ENCODE results near the gene TMCC1. TPM values are rescaled to one million over a fixed set of nuclear protein-coding genes. Genes with fewer than 3 reads are reported as not detected.

TMCC1 gene
- total and polyA plus RNA-seq, 4 donors: 10.2 to 60.0 (median 11.0) TPM

DNA sequence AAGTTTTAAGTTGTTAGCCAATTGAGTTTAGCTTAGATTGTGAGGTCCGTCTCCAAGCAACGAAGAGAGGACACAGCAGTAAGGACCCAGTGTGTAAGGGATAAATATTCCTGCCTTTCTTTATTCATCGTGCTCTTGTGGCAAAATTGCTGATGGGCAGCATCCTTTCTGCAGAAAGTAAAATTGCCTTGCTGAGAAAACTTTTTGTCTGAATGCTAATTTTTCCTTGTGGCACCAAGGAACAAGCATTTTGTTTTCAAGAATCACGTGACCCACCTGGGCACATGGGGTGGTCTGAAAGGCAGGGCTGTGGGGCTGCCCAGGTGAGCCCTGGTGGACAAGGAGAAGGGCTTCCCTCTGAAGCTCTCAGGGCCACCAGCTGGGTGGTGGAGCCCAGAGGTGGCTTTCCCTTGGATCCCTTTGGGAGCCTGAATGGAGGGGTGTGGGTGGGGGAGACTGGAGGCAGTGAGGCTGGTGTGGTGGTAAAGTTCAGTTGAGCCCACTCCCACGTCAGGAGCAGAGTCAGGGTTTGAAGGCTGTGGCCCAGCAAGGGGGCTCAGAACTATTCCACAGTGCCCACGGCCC is 24.0 kb upstream of the TMCC1 start:
- no peaks in the 10 kb centered on the region for H3K36me3 ChIP-seq (ENCODE audit: control insufficient read depth in 4 of 4, insufficient read depth in 3 of 4, low read depth in 1 of 4, low read length in 3 of 4)
- no peak for DNase-seq (ENCODE audit: low spot score)
- H3K9me3 ChIP-seq (ENCODE audit: control insufficient read depth in 4 of 4, low read length in 3 of 4): peaks cover 12 to 25% (median 22%) of the 10 kb centered on the region in 4 donors
- no peak overlapping the region for H3K9ac ChIP-seq (ENCODE audit: low read depth in 1 of 2, low read length in 2 of 2)
- H3K27ac ChIP-seq (ENCODE audit: low read depth in 1 of 2, low read length in 2 of 2): no peak overlapping the region
- no peak overlapping the region for H3K4me3 ChIP-seq (ENCODE audit: low read depth in 1 of 3, low read length in 3 of 3)
- H3K27me3 ChIP-seq (ENCODE audit: control insufficient read depth in 4 of 4, insufficient read depth in 4 of 4, low read length in 3 of 4): no peaks in the 10 kb centered on the region
- 89% methylated on average over 6 of the region's 6 CpGs for WGBS
- TF ChIP-seq HNF4G (IDR thresholded peaks at IDR 0.05) (no peak), GABPA (IDR thresholded peaks at IDR 0.05 in 1 of 2, conservative IDR thresholded peaks at IDR 0.05 in 1 of 2) (no peak), SP1 (IDR thresholded peaks at IDR 0.05) (no peak), EGR1 (IDR thresholded peaks at IDR 0.05; ENCODE audit: low read depth in 2 of 2) (no peak), ATF3 (IDR thresholded peaks at IDR 0.05) (no peak), HNF4A (conservative IDR thresholded peaks at IDR 0.05) (no peak), RXRA (IDR thresholded peaks at IDR 0.05) (no peak), TAF1 (conservative IDR thresholded peaks at IDR 0.05) (no peak), YY1 (IDR thresholded peaks at IDR 0.05) (no peak), RAD21 (IDR thresholded peaks at IDR 0.05) (no peak), JUND (IDR thresholded peaks at IDR 0.05) (no peak), ZBTB33 (IDR thresholded peaks at IDR 0.05) (no peak), FOXA2 (IDR thresholded peaks at IDR 0.05) (no peak)
- TF ChIP-seq, protein P1, sequence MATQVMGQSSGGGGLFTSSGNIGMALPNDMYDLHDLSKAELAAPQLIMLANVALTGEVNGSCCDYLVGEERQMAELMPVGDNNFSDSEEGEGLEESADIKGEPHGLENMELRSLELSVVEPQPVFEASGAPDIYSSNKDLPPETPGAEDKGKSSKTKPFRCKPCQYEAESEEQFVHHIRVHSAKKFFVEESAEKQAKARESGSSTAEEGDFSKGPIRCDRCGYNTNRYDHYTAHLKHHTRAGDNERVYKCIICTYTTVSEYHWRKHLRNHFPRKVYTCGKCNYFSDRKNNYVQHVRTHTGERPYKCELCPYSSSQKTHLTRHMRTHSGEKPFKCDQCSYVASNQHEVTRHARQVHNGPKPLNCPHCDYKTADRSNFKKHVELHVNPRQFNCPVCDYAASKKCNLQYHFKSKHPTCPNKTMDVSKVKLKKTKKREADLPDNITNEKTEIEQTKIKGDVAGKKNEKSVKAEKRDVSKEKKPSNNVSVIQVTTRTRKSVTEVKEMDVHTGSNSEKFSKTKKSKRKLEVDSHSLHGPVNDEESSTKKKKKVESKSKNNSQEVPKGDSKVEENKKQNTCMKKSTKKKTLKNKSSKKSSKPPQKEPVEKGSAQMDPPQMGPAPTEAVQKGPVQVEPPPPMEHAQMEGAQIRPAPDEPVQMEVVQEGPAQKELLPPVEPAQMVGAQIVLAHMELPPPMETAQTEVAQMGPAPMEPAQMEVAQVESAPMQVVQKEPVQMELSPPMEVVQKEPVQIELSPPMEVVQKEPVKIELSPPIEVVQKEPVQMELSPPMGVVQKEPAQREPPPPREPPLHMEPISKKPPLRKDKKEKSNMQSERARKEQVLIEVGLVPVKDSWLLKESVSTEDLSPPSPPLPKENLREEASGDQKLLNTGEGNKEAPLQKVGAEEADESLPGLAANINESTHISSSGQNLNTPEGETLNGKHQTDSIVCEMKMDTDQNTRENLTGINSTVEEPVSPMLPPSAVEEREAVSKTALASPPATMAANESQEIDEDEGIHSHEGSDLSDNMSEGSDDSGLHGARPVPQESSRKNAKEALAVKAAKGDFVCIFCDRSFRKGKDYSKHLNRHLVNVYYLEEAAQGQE (IDR thresholded peaks at IDR 0.05): no peak
- TF ChIP-seq, protein P2, sequence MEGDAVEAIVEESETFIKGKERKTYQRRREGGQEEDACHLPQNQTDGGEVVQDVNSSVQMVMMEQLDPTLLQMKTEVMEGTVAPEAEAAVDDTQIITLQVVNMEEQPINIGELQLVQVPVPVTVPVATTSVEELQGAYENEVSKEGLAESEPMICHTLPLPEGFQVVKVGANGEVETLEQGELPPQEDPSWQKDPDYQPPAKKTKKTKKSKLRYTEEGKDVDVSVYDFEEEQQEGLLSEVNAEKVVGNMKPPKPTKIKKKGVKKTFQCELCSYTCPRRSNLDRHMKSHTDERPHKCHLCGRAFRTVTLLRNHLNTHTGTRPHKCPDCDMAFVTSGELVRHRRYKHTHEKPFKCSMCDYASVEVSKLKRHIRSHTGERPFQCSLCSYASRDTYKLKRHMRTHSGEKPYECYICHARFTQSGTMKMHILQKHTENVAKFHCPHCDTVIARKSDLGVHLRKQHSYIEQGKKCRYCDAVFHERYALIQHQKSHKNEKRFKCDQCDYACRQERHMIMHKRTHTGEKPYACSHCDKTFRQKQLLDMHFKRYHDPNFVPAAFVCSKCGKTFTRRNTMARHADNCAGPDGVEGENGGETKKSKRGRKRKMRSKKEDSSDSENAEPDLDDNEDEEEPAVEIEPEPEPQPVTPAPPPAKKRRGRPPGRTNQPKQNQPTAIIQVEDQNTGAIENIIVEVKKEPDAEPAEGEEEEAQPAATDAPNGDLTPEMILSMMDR (IDR thresholded peaks at IDR 0.05; ENCODE audit: low read depth, low read length, missing input control): no peak
- no peaks in the 10 kb centered on the region for H3K4me1 ChIP-seq (ENCODE audit: control insufficient read depth in 4 of 4, insufficient read depth in 4 of 4, low read length in 3 of 4)

DNA sequence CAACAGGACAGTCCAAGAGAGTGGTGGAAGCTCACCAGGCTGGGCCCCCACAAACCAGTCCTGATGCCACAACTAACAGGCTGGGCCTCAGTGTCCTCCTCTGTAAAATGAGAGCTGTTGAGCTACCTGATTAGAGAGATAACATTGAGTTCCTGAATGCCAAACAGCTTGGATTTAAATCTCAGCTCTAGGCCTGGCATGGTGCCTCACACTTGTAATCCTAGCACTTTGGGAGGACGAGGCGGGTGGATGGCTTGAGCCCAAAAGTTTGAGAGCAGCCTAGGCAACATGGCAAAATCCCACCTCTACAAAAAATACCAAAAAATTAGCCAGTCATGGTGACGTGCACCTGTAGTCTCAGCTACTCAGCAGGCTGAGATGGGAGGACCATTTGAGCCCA is 20.1 kb upstream of the TMCC1 start:
- Histone ChIP-seq H3K4me1 (ENCODE audit: control insufficient read depth in 4 of 4, insufficient read depth in 4 of 4, low read length in 3 of 4) (no peaks in the 10 kb centered on the region), H3K36me3 (ENCODE audit: control insufficient read depth in 4 of 4, insufficient read depth in 3 of 4, low read depth in 1 of 4, low read length in 3 of 4) (no peaks in the 10 kb centered on the region), H3K9me3 (ENCODE audit: control insufficient read depth in 4 of 4, low read length in 3 of 4) (peaks cover 8 to 20% (median 17%) of the 10 kb centered on the region in 4 donors), H3K27me3 (ENCODE audit: control insufficient read depth in 4 of 4, insufficient read depth in 4 of 4, low read length in 3 of 4) (no peaks in the 10 kb centered on the region), H3K9ac (ENCODE audit: low read depth in 1 of 2, low read length in 2 of 2) (no peak overlapping the region), H3K4me3 (ENCODE audit: low read depth in 1 of 3, low read length in 3 of 3) (no peak overlapping the region), H3K27ac (ENCODE audit: low read depth in 1 of 2, low read length in 2 of 2) (no peak overlapping the region)
- WGBS: 87% methylated on average over 3 of the region's 3 CpGs
- TF ChIP-seq ZBTB33 (IDR thresholded peaks at IDR 0.05) (no peak), SP1 (IDR thresholded peaks at IDR 0.05) (no peak), RAD21 (IDR thresholded peaks at IDR 0.05) (no peak), YY1 (IDR thresholded peaks at IDR 0.05) (no peak), NR2F2 (IDR thresholded peaks at IDR 0.05) (no peak), FOXA2 (IDR thresholded peaks at IDR 0.05) (no peak), HNF4A (conservative IDR thresholded peaks at IDR 0.05) (no peak), JUND (IDR thresholded peaks at IDR 0.05) (no peak), RXRA (IDR thresholded peaks at IDR 0.05) (no peak), GABPA (IDR thresholded peaks at IDR 0.05 in 1 of 2, conservative IDR thresholded peaks at IDR 0.05 in 1 of 2) (no peak), ATF3 (IDR thresholded peaks at IDR 0.05) (no peak), HNF4G (IDR thresholded peaks at IDR 0.05) (no peak)
- TF ChIP-seq, protein P1 (IDR thresholded peaks at IDR 0.05): no peak
- no peak for DNase-seq (ENCODE audit: low spot score)

Measured in liver (tissue), 9 donors.